Fibroblast of lung (primary cell): ENCODE results near the gene PLEKHG4B. TPM values are rescaled to one million over a fixed set of nuclear protein-coding genes. Genes with fewer than 3 reads are reported as not detected.
"Not testable (repeated sequence)": the region's sequence is repeated elsewhere in the genome, so short reads cannot be mapped to it uniquely, and the experiment has no call there.

Experiments used
- DNase-seq, 2 donors: peaks; one replicate each; pipeline versions ENCODE4 v3.0.0 to v3.0.0-alpha.2; 2010; ENCODE audit warnings: low read depth in 2 of 2
- H2AFZ ChIP-seq: 2 replicates; pipeline ENCODE4 v1.5.1; 2012; ENCODE audit warnings: low read length, control low read depth, inconsistent platforms
- H3K27ac ChIP-seq: 2 replicates; pipeline ENCODE4 v1.5.1; 2011; ENCODE audit warnings: low read length, control low read depth; ENCODE audit not compliant: insufficient read depth
- H3K27me3 ChIP-seq: 2 replicates; pipeline ENCODE4 v1.5.1; 2011; ENCODE audit warnings: mild to moderate bottlenecking, low read length; ENCODE audit not compliant: control insufficient read depth, insufficient read depth
- H3K36me3 ChIP-seq: 2 replicates; pipeline ENCODE4 v1.5.1; 2011; ENCODE audit warnings: low read length; ENCODE audit not compliant: control insufficient read depth, insufficient read depth
- H3K4me1 ChIP-seq: 2 replicates; pipeline ENCODE4 v1.5.1; 2011; ENCODE audit warnings: low read length; ENCODE audit not compliant: control insufficient read depth, insufficient read depth; ENCODE audit errors: extremely low read depth
- H3K4me2 ChIP-seq: 2 replicates; pipeline ENCODE4 v1.5.1; 2011; ENCODE audit warnings: low read length, control low read depth; ENCODE audit not compliant: insufficient read depth; ENCODE audit errors: extremely low read depth
- H3K4me3 ChIP-seq, 4 experiments: fragments of 200-600 bp in 1 of 4; sonication (generic) in 1 of 4; replicated peaks in 1 of 4; 2 replicates each; pipeline ENCODE4 v1.5.1; 2011 to 2016; ENCODE audit warnings: low read length in 4 of 4, low read depth in 3 of 4, mild to moderate bottlenecking in 3 of 4, control low read depth in 2 of 4, inconsistent platforms in 1 of 4, mixed read lengths in 1 of 4; ENCODE audit not compliant: insufficient read depth in 1 of 4; ENCODE audit errors: control extremely low read depth in 1 of 4
- H3K79me2 ChIP-seq: 2 replicates; pipeline ENCODE4 v1.5.1; 2012; ENCODE audit warnings: mild to moderate bottlenecking, low read length, inconsistent platforms; ENCODE audit not compliant: control insufficient read depth, insufficient read depth
- H3K9ac ChIP-seq: 2 replicates; pipeline ENCODE4 v1.5.1; 2011; ENCODE audit warnings: mild to moderate bottlenecking, low read length, control low read depth; ENCODE audit not compliant: insufficient read depth
- H3K9me3 ChIP-seq: 2 replicates; pipeline ENCODE4 v1.5.1; 2012; ENCODE audit warnings: low read depth, low read length; ENCODE audit not compliant: control insufficient read depth, insufficient read depth
- H4K20me1 ChIP-seq: 2 replicates; pipeline ENCODE4 v1.5.1; 2011; ENCODE audit warnings: low read length; ENCODE audit not compliant: control insufficient read depth, insufficient read depth; ENCODE audit errors: extremely low read depth
- CTCF ChIP-seq, 2 donors: IDR thresholded peaks in 1 of 2; conservative IDR thresholded peaks in 1 of 2; 1 replicate in 1 of 2; 2 replicates in 1 of 2; pipeline ENCODE4 v1.5.1; 2011 to 2012; ENCODE audit warnings: low read length in 2 of 2, control low read depth in 1 of 2, inconsistent platforms in 1 of 2, low read depth in 1 of 2, mild to moderate bottlenecking in 1 of 2
- EZH2 ChIP-seq: IDR thresholded peaks from 2 replicates; pipeline ENCODE4 v1.5.1; 2012; ENCODE audit warnings: low read length, control low read depth, mild to moderate bottlenecking; ENCODE audit errors: missing control alignments
- polyA plus RNA-seq, 2 donors: library from polyadenylated mRNA; depleted of rRNA in 1 of 2; stranded (reverse) in 1 of 2; unstranded in 1 of 2; fragments of >200 nt; gene quantifications; 2 replicates each; pipeline ENCODE4 v1.2.1, GENCODE V29; 2011 to 2012; ENCODE audit warnings: missing spikeins in 1 of 2
- total RNA-seq: library from RNA; depleted of rRNA; stranded (reverse); fragments of >200 nt; gene quantifications from 2 replicates; pipeline ENCODE4 v1.2.1, GENCODE V29; 2014

Gene PLEKHG4B
- total and polyA plus RNA-seq, 2 donors (not counting 1 experiment from before 2014, with no cell fraction given) = under 0.01 to 0.08 TPM

- H3K27ac ChIP-seq = no peak overlapping the region
- no peak for DNase-seq
- no peak overlapping the region for H3K9ac ChIP-seq
- H3K27me3 ChIP-seq = no peaks in the 10 kb centered on the region
- H3K9me3 ChIP-seq = no peaks in the 10 kb centered on the region
- H3K36me3 ChIP-seq = peaks cover 12% of the 10 kb centered on the region
- H3K79me2 ChIP-seq = no peaks in the 10 kb centered on the region
- TF ChIP-seq CTCF (conservative IDR thresholded peaks at IDR 0.05 in 1 of 2, IDR thresholded peaks at IDR 0.05 in 1 of 2; ENCODE audit: low read depth in 1 of 2, low read length in 2 of 2) (no peak), EZH2 (no peak)
- H3K4me1 ChIP-seq = no peaks in the 10 kb centered on the region
- H3K4me2 ChIP-seq = no peak overlapping the region
- no peaks in the 10 kb centered on the region for H4K20me1 ChIP-seq
- no peak overlapping the region for H2AFZ ChIP-seq
- no peak overlapping the region for H3K4me3 ChIP-seq
Measured at GRCh38 chr5:230711-231110, 138.7 kb downstream of the PLEKHG4B start.

- H3K9me3 ChIP-seq = no peaks in the 10 kb centered on the region
- TF ChIP-seq CTCF (conservative IDR thresholded peaks at IDR 0.05 in 1 of 2, IDR thresholded peaks at IDR 0.05 in 1 of 2; ENCODE audit: low read depth in 1 of 2, low read length in 2 of 2) = no peak
- no peak for TF ChIP-seq EZH2
- H3K4me3 ChIP-seq = no peak overlapping the region
- H3K4me2 ChIP-seq = no peak overlapping the region
- no peaks in the 10 kb centered on the region for H3K79me2 ChIP-seq
- H3K27ac ChIP-seq = no peak overlapping the region
- DNase-seq = no peak
- H2AFZ ChIP-seq = no peak overlapping the region
- no peaks in the 10 kb centered on the region for H3K27me3 ChIP-seq
- no peaks in the 10 kb centered on the region for H4K20me1 ChIP-seq
- no peaks in the 10 kb centered on the region for H3K4me1 ChIP-seq
- no peak overlapping the region for H3K9ac ChIP-seq
- H3K36me3 ChIP-seq = peaks cover 11% of the 10 kb centered on the region
Measured at GRCh38 chr5:231661-232060, 139.7 kb downstream of the PLEKHG4B start.

- H3K4me1 ChIP-seq, H3K4me3 ChIP-seq, H3K79me2 ChIP-seq, H4K20me1 ChIP-seq, H3K4me2 ChIP-seq, H3K9me3 ChIP-seq, H3K36me3 ChIP-seq, H3K27ac ChIP-seq, DNase-seq, H2AFZ ChIP-seq, H3K27me3 ChIP-seq, H3K9ac ChIP-seq: not testable (repeated sequence)
Measured at GRCh38 chr5:233426-233825, 141.5 kb downstream of the PLEKHG4B start.

- no peak overlapping the region for H3K4me3 ChIP-seq
- no peak overlapping the region for H3K9ac ChIP-seq
- no peak overlapping the region for H2AFZ ChIP-seq
- TF ChIP-seq CTCF (conservative IDR thresholded peaks at IDR 0.05 in 1 of 2, IDR thresholded peaks at IDR 0.05 in 1 of 2; ENCODE audit: low read depth in 1 of 2, low read length in 2 of 2) (no peak), EZH2 (no peak)
- no peaks in the 10 kb centered on the region for H3K79me2 ChIP-seq
- no peaks in the 10 kb centered on the region for H4K20me1 ChIP-seq
- H3K27me3 ChIP-seq = no peaks in the 10 kb centered on the region
- H3K4me1 ChIP-seq = no peaks in the 10 kb centered on the region
- H3K27ac ChIP-seq = no peak overlapping the region
- DNase-seq = no peak
- no peaks in the 10 kb centered on the region for H3K9me3 ChIP-seq
- H3K36me3 ChIP-seq = peaks cover 10% of the 10 kb centered on the region
- H3K4me2 ChIP-seq = no peak overlapping the region
Measured at GRCh38 chr5:234450-234849, 142.5 kb downstream of the PLEKHG4B start.

- H3K9ac ChIP-seq, H2AFZ ChIP-seq, H3K4me1 ChIP-seq, DNase-seq, H3K4me3 ChIP-seq, H3K27me3 ChIP-seq, H3K9me3 ChIP-seq, H3K4me2 ChIP-seq, H3K79me2 ChIP-seq, H3K27ac ChIP-seq, H4K20me1 ChIP-seq: not testable (repeated sequence)
- H3K36me3 ChIP-seq = peaks cover 11% of the 10 kb centered on the region
Measured at GRCh38 chr5:235527-235926, 143.6 kb downstream of the PLEKHG4B start.
